ENCODE data around the gene DVL3.

- TF ChIP-seq CTCF (IDR thresholded peaks at IDR 0.05; ENCODE audit: low read length) (no peak), EZH2 (optimal IDR thresholded peaks at IDR 0.05; ENCODE audit: low read depth, low read length) (no peak)
Observed at GRCh38 chr3:184160456-184160855, 5.3 kb downstream of the DVL3 start.

Measured in MM.1S (cell line).